GM12891 (cell line): ENCODE measurements around the gene SFXN1.

Experiments used
- POLR2A ChIP-seq: IDR thresholded peaks from 2 replicates; pipeline ENCODE4 v1.6.1; 2011; ENCODE audit warnings: low read depth, low read length, control low read depth
- POLR2AphosphoS5 ChIP-seq: IDR thresholded peaks from 2 replicates; pipeline ENCODE4 v1.6.1; 2011; ENCODE audit warnings: low read depth, low read length, control low read depth

GRCh38 chr5:175464074-175464941 lies 14.1 kb upstream of the SFXN1 start:
- TF ChIP-seq POLR2A (no peak), POLR2AphosphoS5 (no peak)
